PC-9 (cell line): ENCODE measurements around the gene UGT1A7.

ENCODE experiments used
- CTCF ChIP-seq: fragments of 200-600 bp; sonication (generic); conservative IDR thresholded peaks from 2 replicates; pipeline ENCODE4 v1.6.1; 2017; ENCODE audit warnings: mixed run types, antibody characterized with exemption, mild to moderate bottlenecking, moderate library complexity
- EZH2 ChIP-seq: fragments of 200-600 bp; sonication (generic); IDR thresholded peaks from 2 replicates; pipeline ENCODE4 v1.8.0; 2017; ENCODE audit warnings: antibody characterized with exemption, low read depth

- no peak for TF ChIP-seq CTCF
- TF ChIP-seq EZH2: no peak
Measured at GRCh38 chr2:233756429-233757081, 74.9 kb downstream of the UGT1A7 start.
